ENCODE measurements around the gene TGIF1.

DNA sequence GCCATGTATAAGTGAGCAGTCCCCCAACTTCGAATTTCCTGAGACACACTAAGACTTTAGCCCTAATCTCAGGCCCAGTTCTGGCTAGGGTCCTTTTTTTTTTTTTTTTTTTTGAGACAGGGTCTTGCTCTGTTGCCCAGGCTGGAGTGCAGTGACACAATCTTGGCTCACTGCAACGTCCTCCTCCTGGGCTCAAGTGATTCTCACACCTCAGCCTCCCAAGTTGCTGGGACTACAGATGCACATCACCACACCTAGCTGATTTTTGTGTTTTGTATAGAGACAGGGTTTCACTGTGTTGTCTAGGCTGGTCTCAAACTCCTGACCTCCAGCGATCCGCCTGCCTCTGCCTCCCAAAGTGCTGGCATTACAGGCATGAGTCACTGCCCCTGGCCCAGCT lies 23.9 kb upstream of the TGIF1 start:
- TF ChIP-seq, protein P1, sequence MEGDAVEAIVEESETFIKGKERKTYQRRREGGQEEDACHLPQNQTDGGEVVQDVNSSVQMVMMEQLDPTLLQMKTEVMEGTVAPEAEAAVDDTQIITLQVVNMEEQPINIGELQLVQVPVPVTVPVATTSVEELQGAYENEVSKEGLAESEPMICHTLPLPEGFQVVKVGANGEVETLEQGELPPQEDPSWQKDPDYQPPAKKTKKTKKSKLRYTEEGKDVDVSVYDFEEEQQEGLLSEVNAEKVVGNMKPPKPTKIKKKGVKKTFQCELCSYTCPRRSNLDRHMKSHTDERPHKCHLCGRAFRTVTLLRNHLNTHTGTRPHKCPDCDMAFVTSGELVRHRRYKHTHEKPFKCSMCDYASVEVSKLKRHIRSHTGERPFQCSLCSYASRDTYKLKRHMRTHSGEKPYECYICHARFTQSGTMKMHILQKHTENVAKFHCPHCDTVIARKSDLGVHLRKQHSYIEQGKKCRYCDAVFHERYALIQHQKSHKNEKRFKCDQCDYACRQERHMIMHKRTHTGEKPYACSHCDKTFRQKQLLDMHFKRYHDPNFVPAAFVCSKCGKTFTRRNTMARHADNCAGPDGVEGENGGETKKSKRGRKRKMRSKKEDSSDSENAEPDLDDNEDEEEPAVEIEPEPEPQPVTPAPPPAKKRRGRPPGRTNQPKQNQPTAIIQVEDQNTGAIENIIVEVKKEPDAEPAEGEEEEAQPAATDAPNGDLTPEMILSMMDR (IDR thresholded peaks at IDR 0.05), result no peak
- no peak for TF ChIP-seq EP300 (IDR thresholded peaks at IDR 0.05)
- TF ChIP-seq POLR2A (IDR thresholded peaks at IDR 0.05; ENCODE audit: low read depth), result no peak
